A549 (cell line): Measurements from ENCODE around the gene CEP44. TPM values are rescaled to one million over a fixed set of nuclear protein-coding genes. Genes with fewer than 3 reads are reported as not detected.

ENCODE experiments used
- ATAC-seq, 2 experiments: fragments of 200-7000 bp in 1 of 2; fragments of >200 bp in 1 of 2; cut with Nextera tagmentation in 1 of 2; cut with Tn5 transposase in 1 of 2; 3 replicates each; pipeline versions ENCODE4 v1.8.0 to v1.9.1; 2018 to 2020; ENCODE audit warnings: mild to moderate bottlenecking in 1 of 2, moderate library complexity in 1 of 2
- CTCF ChIA-PET: fragments of 300-600 bp; sonication (Branson Sonifier 250); formaldehyde crosslinking; extraction: SDS; loops from one replicate; lab custom pipeline; 2021; ENCODE audit warnings: antibody characterized with exemption, inconsistent platforms; lab: Yijun Ruan, JAX
- POLR2A ChIA-PET: fragments of 350-600 bp; formaldehyde crosslinking; extraction: SDS; loops from one replicate; lab custom pipeline; 2021; ENCODE audit warnings: antibody characterized with exemption, inconsistent platforms; lab: Yijun Ruan, JAX
- DNase-seq, 2 experiments: peaks; one replicate each; pipeline versions ENCODE4 v3.0.0 to v3.0.0-alpha.2; 2011 to 2016; ENCODE audit warnings: low read depth in 1 of 2, low spot score in 1 of 2
- FAIRE-seq: peaks from 2 replicates; lab custom pipeline; 2011; peaks lifted over from hg19 to GRCh38; lab: Jason Lieb, UNC
- H3K27ac ChIP-seq, 2 experiments: fragments of >200 bp; sonication (Bioruptor Twin); formaldehyde crosslinking; 3 replicates each; pipeline ENCODE4 v1.5.1; 2016 to 2017
- H3K4me1 ChIP-seq: fragments of >200 bp; sonication (Bioruptor Twin); formaldehyde crosslinking; 3 replicates; pipeline ENCODE4 v1.6.1; 2016
- H3K4me2 ChIP-seq: fragments of >200 bp; sonication (Bioruptor Twin); formaldehyde crosslinking; 3 replicates; pipeline ENCODE4 v1.6.1; 2016
- H3K4me3 ChIP-seq: fragments of >200 bp; sonication (Bioruptor Twin); formaldehyde crosslinking; 3 replicates; pipeline ENCODE4 v1.5.1; 2016
- H3K9me3 ChIP-seq: fragments of >200 bp; sonication (Bioruptor Twin); formaldehyde crosslinking; 3 replicates; pipeline ENCODE4 v1.6.1; 2016
- BCL3 ChIP-seq: fragments of >200 bp; sonication (Bioruptor Twin); formaldehyde crosslinking; IDR thresholded peaks from 3 replicates; pipeline ENCODE4 v1.6.1; 2016
- CBX8 ChIP-seq: fragments of 200-600 bp; sonication (generic); IDR thresholded peaks from 2 replicates; pipeline ENCODE4 v1.6.1; 2016
- CHD4 ChIP-seq: fragments of 200-600 bp; sonication (generic); IDR thresholded peaks from 2 replicates; pipeline ENCODE4 v1.6.1; 2016; ENCODE audit warnings: antibody characterized with exemption, mild to moderate bottlenecking, borderline replicate concordance
- CTCF ChIP-seq: fragments of >200 bp; sonication (Bioruptor Twin); formaldehyde crosslinking; IDR thresholded peaks from 3 replicates; pipeline ENCODE4 v1.5.1; 2016
- EP300 ChIP-seq, 2 experiments: fragments of >200 bp; sonication (Bioruptor Twin); formaldehyde crosslinking; IDR thresholded peaks; 2 replicates in 1 of 2; 3 replicates in 1 of 2; pipeline ENCODE4 v1.6.1; 2016 to 2017
- FOSB ChIP-seq: fragments of 250-450 bp; sonication (Bioruptor Pico); IDR thresholded peaks from 2 replicates; pipeline ENCODE4 v1.5.0; 2020; ENCODE audit warnings: mild to moderate bottlenecking, moderate library complexity
- FOSL2 ChIP-seq, 2 experiments: fragments of 450-650 bp in 1 of 2; fragments of >200 bp in 1 of 2; sonication (Bioruptor Twin) in 1 of 2; formaldehyde crosslinking; IDR thresholded peaks; 2 replicates each; pipeline versions ENCODE4 v1.5.0 to v1.6.1; 2016 to 2020; ENCODE audit warnings: mild to moderate bottlenecking in 1 of 2, moderate library complexity in 1 of 2
- GATA3 ChIP-seq: IDR thresholded peaks from 2 replicates; pipeline ENCODE4 v1.6.1; 2012; ENCODE audit warnings: borderline replicate concordance
- HDAC2 ChIP-seq: fragments of 200-600 bp; sonication (generic); IDR thresholded peaks from 2 replicates; pipeline ENCODE4 v1.6.1; 2016
- HES2 ChIP-seq: fragments of >200 bp; sonication (Bioruptor Twin); formaldehyde crosslinking; IDR thresholded peaks from 2 replicates; pipeline ENCODE4 v1.6.1; 2016
- HMGXB4 ChIP-seq: fragments of 250-450 bp; sonication (Bioruptor Pico); IDR thresholded peaks from 2 replicates; pipeline ENCODE4 v1.5.0; 2021; ENCODE audit warnings: mild to moderate bottlenecking, moderate library complexity, borderline replicate concordance
- HOXA7 ChIP-seq: fragments of 250-450 bp; sonication (Bioruptor Pico); IDR thresholded peaks from 2 replicates; pipeline ENCODE4 v1.5.0; 2020; ENCODE audit warnings: mild to moderate bottlenecking, moderate library complexity
- JUN ChIP-seq, 2 experiments: fragments of >200 bp; sonication (Bioruptor Twin); formaldehyde crosslinking; IDR thresholded peaks; 2 replicates in 1 of 2; 3 replicates in 1 of 2; pipeline ENCODE4 v1.6.1; 2016 to 2017
- JUNB ChIP-seq: fragments of >200 bp; sonication (Bioruptor Twin); formaldehyde crosslinking; IDR thresholded peaks from 2 replicates; pipeline ENCODE4 v1.6.1; 2016
- KDM1A ChIP-seq: fragments of 200-600 bp; sonication (generic); IDR thresholded peaks from 2 replicates; pipeline ENCODE4 v1.6.1; 2016; ENCODE audit warnings: low read depth, mild to moderate bottlenecking
- MAX ChIP-seq: IDR thresholded peaks from 2 replicates; pipeline ENCODE4 v1.6.1; 2012
- NPAS2 ChIP-seq: fragments of 250-450 bp; sonication (Bioruptor Pico); IDR thresholded peaks from 2 replicates; pipeline ENCODE4 v1.8.0; 2022; ENCODE audit warnings: mild to moderate bottlenecking, moderate library complexity, borderline replicate concordance
- NR3C1 ChIP-seq: fragments of >200 bp; sonication (Bioruptor Twin); formaldehyde crosslinking; IDR thresholded peaks from 3 replicates; pipeline ENCODE4 v1.6.1; 2017
- PBX3 ChIP-seq: IDR thresholded peaks from 2 replicates; pipeline ENCODE4 v1.6.1; 2012
- RAD21 ChIP-seq, 2 experiments: fragments of >200 bp in 1 of 2; sonication (Bioruptor Twin) in 1 of 2; formaldehyde crosslinking in 1 of 2; IDR thresholded peaks in 1 of 2; conservative IDR thresholded peaks in 1 of 2; 2 replicates in 1 of 2; 3 replicates in 1 of 2; pipeline ENCODE4 v1.6.1; 2012 to 2018; ENCODE audit warnings: inconsistent platforms in 1 of 2
- REST ChIP-seq: fragments of 200-600 bp; sonication (generic); IDR thresholded peaks from 2 replicates; pipeline ENCODE4 v1.6.1; 2016; ENCODE audit warnings: antibody characterized with exemption, mild to moderate bottlenecking, moderate library complexity
- TP53 ChIP-seq: fragments of 250-450 bp; sonication (Bioruptor Pico); IDR thresholded peaks from 2 replicates; pipeline ENCODE4 v1.5.0; 2021; ENCODE audit warnings: mild to moderate bottlenecking, moderate library complexity
- ZC3H11A ChIP-seq: fragments of 450-650 bp; IDR thresholded peaks from 2 replicates; pipeline ENCODE4 v1.6.1; 2014; ENCODE audit warnings: antibody characterized with exemption, mild to moderate bottlenecking
- WGBS: methylation state at CpG from one replicate; pipeline ENCODE4 v1.1.6; 2017; ENCODE audit errors: missing lambda C conversion rate; 5-methylcytosine and 5-hydroxymethylcytosine counted together
- polyA plus RNA-seq, 4 experiments: library from polyadenylated mRNA; depleted of rRNA in 3 of 4; stranded (reverse); fragments of >200 nt; fragmentation: RNase III in 1 of 4; extraction: RNeasy Plus Mini Kit Qiagen cat#74134 plus additional on column Dnase treatment in 1 of 4; gene quantifications; 2 replicates in 3 of 4; 3 replicates in 1 of 4; pipeline ENCODE4 v1.2.3, GENCODE V29; 2011 to 2017

The CEP44 gene
- polyA plus RNA-seq, 2 of the 4 experiments (the other 2 are of a cell fraction) = 8.0 to 14.1 TPM

- TF ChIP-seq HDAC2 (no peak), FOSL2 (IDR thresholded peaks at IDR 0.05) (no peak), FOSL2 (CRISPR knock-in tag; IDR thresholded peaks at IDR 0.05) (peak; percentile 79), TP53 (no peak), GATA3 (no peak)
- no peak for DNase-seq
- no peak for ATAC-seq
- Histone ChIP-seq H3K4me3 (no peak overlapping the region), H3K27ac (peak overlapping the region in 1 of 2 experiments; percentile 60; a peak in 1 of 6 replicates), H3K9me3 (no peaks in the 10 kb centered on the region), H3K4me2 (peak overlapping the region; percentile 58), H3K4me1 (peaks cover 55% of the 10 kb centered on the region)
- ChIA-PET CTCF (no interaction called here), POLR2A (no interaction called here)
- FAIRE-seq = no peak
- 89% methylated on average over 1 of the region's 1 CpG for WGBS
Measured at GRCh38 chr4:174256277-174256713, 27.4 kb upstream of the CEP44 start.

GRCh38 chr4:174259580-174259979 lies 24.1 kb upstream of the CEP44 start:
- TF ChIP-seq RAD21 (conservative IDR thresholded peaks at IDR 0.05 in 1 of 2, IDR thresholded peaks at IDR 0.05 in 1 of 2) (0 out of 5 replicates have a peak, but pooled peaks of 1 of the 2 experiments have one; percentile 28), MAX (no peak), CTCF (peak; percentile 37)
- Histone ChIP-seq H3K27ac (peak overlapping the region; percentile 5 to 69), H3K4me1 (peaks cover 59% of the 10 kb centered on the region), H3K4me3 (no peak overlapping the region), H3K9me3 (no peaks in the 10 kb centered on the region), H3K4me2 (peak overlapping the region; percentile 78)
- ChIA-PET CTCF (no interaction called here), POLR2A (no interaction called here)
- DNase-seq (peak in 1 of 2 experiments; percentile 11), FAIRE-seq (no peak), ATAC-seq (peak in 1 of 2 experiments; percentile 66; a peak in 3 of 6 replicates)

- no peaks in the 10 kb centered on the region for H3K9me3 ChIP-seq
- POLR2A ChIA-PET = no interaction called here
- no peak for FAIRE-seq
- CTCF ChIA-PET = interaction anchor here (0.6 kb wide), 1 partner anchor 14 kb away, joined by 3 read pairs; no protein-coding TSS in a partner anchor
- peak overlapping the region; percentile 18; the same call in 1 of the 3 replicates for H3K4me3 ChIP-seq
- H3K4me1 ChIP-seq = peaks cover 58% of the 10 kb centered on the region
- H3K4me2 ChIP-seq = peak overlapping the region; percentile 78
- WGBS = 4% methylated on average over 3 of the region's 3 CpGs
- peak overlapping the region; percentile 49 to 74; a peak in 4 of 6 replicates for H3K27ac ChIP-seq
- peak; percentile 8 to 85 for DNase-seq
- peak; percentile 95 to 96 for ATAC-seq
- TF ChIP-seq CHD4 (no peak), REST (no peak), KDM1A (no peak), HES2 (peak; percentile 70), CBX8 (no peak), HOXA7 (no peak), BCL3 (peak; percentile 54; the same call in 1 of the 3 replicates), JUN (IDR thresholded peaks at IDR 0.05) (peak; percentile 61 to 71; a peak in 2 of 5 replicates), EP300 (IDR thresholded peaks at IDR 0.05) (peak; percentile 75 to 81; a peak in 4 of 5 replicates), HMGXB4 (CRISPR knock-in tag) (no peak), GATA3 (peak; percentile 96), NR3C1 (no peak), NPAS2 (no peak), FOSL2 (IDR thresholded peaks at IDR 0.05) (peak; percentile 60), FOSL2 (CRISPR knock-in tag; IDR thresholded peaks at IDR 0.05) (peak; percentile 92), JUNB (peak; percentile 90), PBX3 (no peak), FOSB (CRISPR knock-in tag) (no peak), ZC3H11A (no peak)
Measured at GRCh38 chr4:174260099-174260498, 23.6 kb upstream of the CEP44 start.
